Measurements from ENCODE around the gene CTNND2. TPM values are rescaled to one million over a fixed set of nuclear protein-coding genes. Genes with fewer than 3 reads are reported as not detected.
"Not testable (repeated sequence)": the region's sequence is repeated elsewhere in the genome, so short reads cannot be mapped to it uniquely, and the experiment has no call there.

The CTNND2 gene
- total and polyA plus RNA-seq, 8 donors: 9.2 to 62.8 (median 43.7) TPM

- no peaks in the 10 kb centered on the region for H3K9me3 ChIP-seq
- no peaks in the 10 kb centered on the region for H3K27me3 ChIP-seq
- no peak for TF ChIP-seq CTCF (IDR thresholded peaks at IDR 0.05)
- H3K27ac ChIP-seq: no peak overlapping the region
- FAIRE-seq: no peak
- ATAC-seq: no peak
- no peak overlapping the region for H3K4me3 ChIP-seq
- no peak for DNase-seq
- no peaks in the 10 kb centered on the region for H3K36me3 ChIP-seq
- intact Hi-C loops (cut with DNase I): no loop called here
- WGBS, 2 donors: 94 to 99% methylated on average over 4 of the region's 4 CpGs
- H3K4me1 ChIP-seq: peaks cover 0 to 5% (median 0%) of the 10 kb centered on the region in 3 donors
These were observed 281.5 kb downstream of the CTNND2 start for GRCh38 chr5:11622785-11623184.

GRCh38 chr5:11620172-11620571 is 284.1 kb downstream of the CTNND2 start:
- ATAC-seq (peak in 1 of 4 donors; percentile 20), DNase-seq (no peak), FAIRE-seq (no peak)
- no peaks in the 10 kb centered on the region for H3K9me3 ChIP-seq
- H3K4me3 ChIP-seq: no peak overlapping the region
- intact Hi-C loops (cut with DNase I): no loop called here
- peaks cover 0 to 5% (median 0%) of the 10 kb centered on the region in 3 donors for H3K4me1 ChIP-seq
- H3K36me3 ChIP-seq: no peaks in the 10 kb centered on the region
- H3K27ac ChIP-seq: no peak overlapping the region
- no peak for TF ChIP-seq CTCF (IDR thresholded peaks at IDR 0.05)
- WGBS, 2 donors: 94 to 100% methylated on average over 3 of the region's 3 CpGs
- H3K27me3 ChIP-seq: no peaks in the 10 kb centered on the region

- no peaks in the 10 kb centered on the region for H3K9me3 ChIP-seq
- H3K4me3 ChIP-seq: no peak overlapping the region
- WGBS, 2 donors: 18 to 28% methylated on average over 1 of the region's 1 CpG
- H3K36me3 ChIP-seq: no peaks in the 10 kb centered on the region
- no peak overlapping the region for H3K27ac ChIP-seq
- TF ChIP-seq CTCF (IDR thresholded peaks at IDR 0.05): peak in 2 of 4 donors; percentile 14 to 23
- DNase-seq: no peak
- peak; percentile 50 to 93 (median 86) for ATAC-seq
- intact Hi-C loops (cut with DNase I): no loop called here
- FAIRE-seq: peak; percentile 17
- H3K27me3 ChIP-seq: no peaks in the 10 kb centered on the region
- H3K4me1 ChIP-seq: peaks cover 0 to 5% (median 0%) of the 10 kb centered on the region in 3 donors
These were observed 284.8 kb downstream of the CTNND2 start for GRCh38 chr5:11619339-11620024.

GRCh38 chr5:11617080-11617479 is 287.2 kb downstream of the CTNND2 start:
- 89 to 91% methylated on average over 2 of the region's 2 CpGs for WGBS, 2 donors
- no peak for FAIRE-seq

GRCh38 chr5:11616624-11617023 is 287.6 kb downstream of the CTNND2 start:
- FAIRE-seq, H3K36me3 ChIP-seq: not testable (repeated sequence)

More at GRCh38 chr5:11617080-11617479, 287.2 kb downstream of the CTNND2 start:
- no peak for TF ChIP-seq CTCF (IDR thresholded peaks at IDR 0.05)
- ATAC-seq (no peak), DNase-seq (no peak)
- peaks cover 0 to 5% (median 0%) of the 10 kb centered on the region in 3 donors for H3K4me1 ChIP-seq
- intact Hi-C loops (cut with DNase I): no loop called here
- H3K9me3 ChIP-seq: no peaks in the 10 kb centered on the region
- H3K36me3 ChIP-seq: no peaks in the 10 kb centered on the region
- H3K27me3 ChIP-seq: no peaks in the 10 kb centered on the region
- H3K4me3 ChIP-seq: no peak overlapping the region
- no peak overlapping the region for H3K27ac ChIP-seq

More at GRCh38 chr5:11616624-11617023, 287.6 kb downstream of the CTNND2 start:
- intact Hi-C loops (cut with DNase I); H3K27me3 ChIP-seq; DNase-seq; H3K4me1 ChIP-seq; H3K9me3 ChIP-seq; H3K27ac ChIP-seq; ATAC-seq; H3K4me3 ChIP-seq: not testable (repeated sequence)
- WGBS, 2 donors: 91 to 94% methylated on average over 7 of the region's 7 CpGs
